ENCODE results near the gene ITGA5.

The ITGA5 gene

DNA sequence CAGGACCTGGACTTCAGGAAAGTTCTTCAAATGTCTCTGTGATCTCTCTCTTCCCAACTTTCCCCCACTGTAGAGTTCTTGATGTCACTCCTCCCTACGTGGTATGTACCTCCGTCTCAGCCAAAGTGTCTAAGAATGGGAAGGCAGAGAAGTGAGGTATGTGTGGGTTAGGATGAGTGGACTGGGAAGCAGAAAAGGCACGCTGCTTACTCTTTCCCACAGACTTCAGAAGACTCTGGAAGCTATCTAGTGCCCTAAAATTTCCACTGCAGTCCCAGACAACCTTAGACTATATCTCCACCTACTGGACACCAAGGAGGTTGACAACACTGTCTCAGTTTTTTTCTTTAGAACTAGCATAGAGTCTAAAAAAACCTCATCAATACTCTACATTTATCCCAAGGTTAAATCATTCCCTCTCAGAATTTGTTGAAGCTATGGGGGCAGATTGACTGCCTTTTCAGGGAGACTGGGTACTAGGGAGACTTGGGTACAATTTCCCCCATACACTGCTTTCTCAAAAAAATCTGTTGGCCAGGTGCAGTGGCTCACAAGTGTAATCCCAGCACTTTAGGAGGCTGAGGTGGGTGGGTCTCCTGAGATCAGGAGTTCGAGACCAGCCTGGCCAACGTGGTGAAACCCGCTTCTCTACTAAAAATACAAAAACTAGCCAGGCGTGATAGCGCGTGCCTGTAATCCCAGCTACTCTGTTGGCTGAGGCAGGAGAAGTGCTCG lies 20.6 kb upstream of the ITGA5 start:
- Mint-ChIP-seq H3K9me3 (no peaks in the 10 kb centered on the region), H3K36me3 (no peaks in the 10 kb centered on the region), H3K4me1 (peaks cover 8% of the 10 kb centered on the region in 2 donors), H3K27ac (peak overlapping the region; percentile 31), H3K27me3 (peaks cover 0 to 6% of the 10 kb centered on the region in 2 donors), H3K4me3 (no peak overlapping the region)
- DNase-seq (no peak), ATAC-seq (replicated peaks) (peak; percentile 74 to 75)

DNA sequence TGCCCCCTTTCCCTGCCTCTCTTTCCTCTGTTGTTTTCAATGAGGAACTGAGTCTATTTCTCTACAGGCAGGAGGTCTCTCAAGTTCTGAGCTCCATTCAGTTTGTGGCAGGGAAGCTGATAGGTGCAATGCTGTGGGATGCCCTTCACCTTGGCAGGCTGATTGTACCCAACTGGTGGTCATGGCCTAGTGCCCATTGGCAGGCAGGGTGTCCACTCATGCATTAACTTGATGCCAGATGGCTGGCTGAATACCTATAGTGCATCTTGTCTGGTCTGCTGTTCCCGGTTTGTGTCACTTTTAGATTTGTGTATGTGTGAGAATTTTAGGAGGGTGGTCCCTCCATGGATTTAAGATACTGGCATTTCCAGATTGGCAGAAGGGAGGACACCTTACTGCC lies 20.0 kb upstream of the ITGA5 start:
- ATAC-seq (replicated peaks) (peak in 1 of 2 donors; percentile 33), DNase-seq (no peak)
- H3K27me3 Mint-ChIP-seq = peaks cover 0 to 6% of the 10 kb centered on the region in 2 donors
- no peaks in the 10 kb centered on the region for H3K9me3 Mint-ChIP-seq
- H3K4me1 Mint-ChIP-seq = peaks cover 8% of the 10 kb centered on the region in 2 donors
- no peak overlapping the region for H3K4me3 Mint-ChIP-seq
- H3K27ac Mint-ChIP-seq = no peak overlapping the region
- no peaks in the 10 kb centered on the region for H3K36me3 Mint-ChIP-seq

DNA sequence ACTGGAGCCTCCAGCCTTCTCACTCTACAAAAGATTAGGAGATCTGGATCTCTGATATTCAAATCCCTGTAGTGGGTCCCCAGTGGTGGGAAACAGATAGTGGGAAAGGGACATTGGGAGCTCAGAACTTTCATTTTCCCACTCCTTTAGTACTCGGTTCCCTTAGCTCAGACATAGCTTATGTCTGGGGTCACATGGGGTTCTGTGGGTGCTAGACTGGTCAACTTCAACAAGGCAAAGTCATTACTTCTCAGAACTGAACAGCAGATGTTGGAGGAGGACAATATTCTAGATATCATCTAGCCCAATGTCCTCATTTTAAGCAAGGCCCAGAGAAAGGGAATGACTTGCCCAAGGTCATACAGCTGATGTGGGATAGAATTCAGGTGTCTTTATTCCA lies 19.5 kb upstream of the ITGA5 start:
- Mint-ChIP-seq H3K9me3 (no peaks in the 10 kb centered on the region), H3K4me3 (no peak overlapping the region), H3K27me3 (peaks cover 0 to 6% of the 10 kb centered on the region in 2 donors), H3K36me3 (no peaks in the 10 kb centered on the region), H3K4me1 (peaks cover 8% of the 10 kb centered on the region in 2 donors), H3K27ac (no peak overlapping the region)
- ATAC-seq (replicated peaks) (no peak), DNase-seq (no peak)

GRCh38 chr12:54437697-54438096 lies 18.6 kb upstream of the ITGA5 start:
- peak in 1 of 2 donors; percentile 25 for ATAC-seq (replicated peaks)
- Mint-ChIP-seq H3K27ac (no peak overlapping the region), H3K4me3 (no peak overlapping the region), H3K9me3 (no peaks in the 10 kb centered on the region), H3K27me3 (peaks cover 0 to 6% of the 10 kb centered on the region in 2 donors), H3K36me3 (no peaks in the 10 kb centered on the region), H3K4me1 (peaks cover 8 to 9% of the 10 kb centered on the region in 2 donors)
- no peak for DNase-seq

GRCh38 chr12:54437243-54437642 lies 18.2 kb upstream of the ITGA5 start:
- peak; percentile 39 to 67 for ATAC-seq (replicated peaks)
- DNase-seq = no peak
- peaks cover 4 to 6% of the 10 kb centered on the region in 2 donors for H3K27me3 Mint-ChIP-seq
- no peaks in the 10 kb centered on the region for H3K36me3 Mint-ChIP-seq
- no peak overlapping the region for H3K27ac Mint-ChIP-seq
- peaks cover 8 to 13% of the 10 kb centered on the region in 2 donors for H3K4me1 Mint-ChIP-seq
- H3K4me3 Mint-ChIP-seq = no peak overlapping the region
- H3K9me3 Mint-ChIP-seq = no peaks in the 10 kb centered on the region

DNA sequence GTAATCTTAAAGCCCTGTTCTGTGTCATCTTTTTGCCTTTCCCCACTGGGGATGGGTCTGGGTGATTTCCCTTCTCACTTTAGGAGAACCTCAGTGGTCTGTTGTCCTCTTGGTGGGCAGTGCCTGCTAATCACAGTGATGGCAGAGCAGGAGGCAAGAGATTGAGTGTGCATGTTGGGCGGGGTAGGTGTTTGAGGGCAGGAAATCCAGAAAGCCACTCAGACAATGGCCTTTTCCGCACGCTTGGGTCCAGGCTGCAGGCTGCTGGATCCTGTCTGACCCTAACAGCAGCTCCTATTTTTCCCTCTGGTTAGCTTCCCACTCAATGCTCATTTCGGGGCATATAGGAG lies 13.7 kb upstream of the ITGA5 start:
- peaks cover 8 to 21% of the 10 kb centered on the region in 2 donors for H3K4me1 Mint-ChIP-seq
- no peak for ATAC-seq (replicated peaks)
- no peaks in the 10 kb centered on the region for H3K36me3 Mint-ChIP-seq
- DNase-seq = no peak
- no peak overlapping the region for H3K27ac Mint-ChIP-seq
- H3K27me3 Mint-ChIP-seq = peaks cover 14 to 29% of the 10 kb centered on the region in 2 donors
- no peaks in the 10 kb centered on the region for H3K9me3 Mint-ChIP-seq
- no peak overlapping the region for H3K4me3 Mint-ChIP-seq

DNA sequence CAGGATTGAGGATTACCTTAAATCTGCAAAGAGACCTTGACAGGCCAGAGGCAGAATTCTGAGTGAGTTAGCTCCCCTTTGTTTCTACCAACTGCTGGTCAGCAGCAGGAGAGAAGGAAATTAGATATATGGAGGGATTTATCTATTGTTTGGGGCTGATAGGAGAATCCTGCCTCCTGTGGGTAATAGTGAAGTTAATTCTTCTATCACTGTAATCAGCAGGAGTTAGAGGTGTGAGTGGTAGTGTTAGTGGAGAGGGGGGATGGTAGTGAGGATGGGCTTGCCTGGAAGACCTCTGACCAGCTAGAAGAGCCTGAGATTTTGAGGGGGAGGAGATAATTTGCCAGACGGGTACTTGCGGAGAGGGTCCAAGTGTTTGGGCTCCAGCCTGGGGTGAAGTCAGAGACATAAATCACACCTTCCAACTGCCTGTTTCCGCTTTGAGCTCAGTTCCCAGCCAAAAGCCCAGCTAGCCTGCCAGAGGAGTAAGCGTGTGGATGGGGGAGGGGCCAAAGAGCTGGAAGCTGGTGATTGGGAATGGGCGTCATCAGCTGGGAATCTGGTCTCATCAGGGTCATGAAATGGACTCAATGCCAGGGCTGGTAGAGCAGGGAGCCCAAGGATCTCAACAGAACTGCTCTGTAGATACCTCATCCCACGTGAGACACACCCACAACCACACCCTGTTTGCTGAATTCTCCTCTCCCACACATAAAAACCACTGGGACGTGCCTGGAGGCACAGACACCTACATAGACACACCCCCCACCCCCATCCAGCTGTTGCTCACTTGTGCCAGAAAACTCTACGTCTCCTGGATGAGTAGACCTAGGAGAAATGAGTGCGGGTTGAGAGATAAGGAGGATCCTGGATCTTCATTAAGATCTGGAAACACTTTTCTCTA lies 13.1 kb upstream of the ITGA5 start:
- H3K4me1 Mint-ChIP-seq = peaks cover 8 to 26% of the 10 kb centered on the region in 2 donors
- no peaks in the 10 kb centered on the region for H3K36me3 Mint-ChIP-seq
- H3K27ac Mint-ChIP-seq = no peak overlapping the region
- DNase-seq (no peak), ATAC-seq (replicated peaks) (no peak)
- peaks cover 19 to 35% of the 10 kb centered on the region in 2 donors for H3K27me3 Mint-ChIP-seq
- no peaks in the 10 kb centered on the region for H3K9me3 Mint-ChIP-seq
- no peak overlapping the region for H3K4me3 Mint-ChIP-seq

DNA sequence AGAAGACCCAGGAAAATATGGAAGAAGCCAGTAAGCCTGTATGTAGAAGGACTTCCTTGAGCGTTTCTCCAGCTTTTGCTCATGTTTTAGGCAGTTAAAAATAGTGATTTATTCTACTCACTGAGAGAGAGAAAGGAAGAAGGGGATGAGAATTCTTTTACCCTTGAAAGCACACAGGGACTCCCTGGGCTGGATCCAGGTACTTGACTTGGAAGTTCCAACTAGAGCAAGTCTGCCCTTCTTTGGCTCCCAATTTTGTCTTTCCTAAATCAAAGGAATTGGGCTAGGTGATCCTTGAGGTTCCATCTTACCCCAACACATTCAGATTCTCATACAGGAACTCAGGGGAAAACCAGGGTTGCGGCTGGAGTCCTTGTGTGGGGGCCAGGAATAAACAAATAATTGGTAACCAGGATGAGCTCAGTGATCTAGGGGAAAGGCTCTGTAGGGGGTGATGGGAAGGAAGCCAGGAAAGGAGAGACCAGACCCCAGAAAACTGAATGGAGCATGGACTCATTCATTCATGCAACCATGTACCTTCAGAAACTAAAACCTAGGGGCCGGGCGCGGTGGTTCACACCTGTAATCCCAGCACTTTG lies 11.5 kb upstream of the ITGA5 start:
- Mint-ChIP-seq H3K27ac (no peak overlapping the region), H3K4me3 (no peak overlapping the region), H3K4me1 (peaks cover 8 to 26% of the 10 kb centered on the region in 2 donors), H3K27me3 (peaks cover 28 to 51% of the 10 kb centered on the region in 2 donors), H3K36me3 (no peaks in the 10 kb centered on the region), H3K9me3 (no peaks in the 10 kb centered on the region)
- no peak for DNase-seq
- ATAC-seq (replicated peaks) = no peak

- DNase-seq (no peak), ATAC-seq (replicated peaks) (no peak)
- H3K36me3 Mint-ChIP-seq = no peaks in the 10 kb centered on the region
- peaks cover 35 to 53% of the 10 kb centered on the region in 2 donors for H3K27me3 Mint-ChIP-seq
- H3K4me3 Mint-ChIP-seq = no peak overlapping the region
- H3K4me1 Mint-ChIP-seq = peaks cover 9 to 26% of the 10 kb centered on the region in 2 donors
- H3K27ac Mint-ChIP-seq = no peak overlapping the region
- no peaks in the 10 kb centered on the region for H3K9me3 Mint-ChIP-seq
Observed at GRCh38 chr12:54429014-54429471, 10.0 kb upstream of the ITGA5 start.

DNA sequence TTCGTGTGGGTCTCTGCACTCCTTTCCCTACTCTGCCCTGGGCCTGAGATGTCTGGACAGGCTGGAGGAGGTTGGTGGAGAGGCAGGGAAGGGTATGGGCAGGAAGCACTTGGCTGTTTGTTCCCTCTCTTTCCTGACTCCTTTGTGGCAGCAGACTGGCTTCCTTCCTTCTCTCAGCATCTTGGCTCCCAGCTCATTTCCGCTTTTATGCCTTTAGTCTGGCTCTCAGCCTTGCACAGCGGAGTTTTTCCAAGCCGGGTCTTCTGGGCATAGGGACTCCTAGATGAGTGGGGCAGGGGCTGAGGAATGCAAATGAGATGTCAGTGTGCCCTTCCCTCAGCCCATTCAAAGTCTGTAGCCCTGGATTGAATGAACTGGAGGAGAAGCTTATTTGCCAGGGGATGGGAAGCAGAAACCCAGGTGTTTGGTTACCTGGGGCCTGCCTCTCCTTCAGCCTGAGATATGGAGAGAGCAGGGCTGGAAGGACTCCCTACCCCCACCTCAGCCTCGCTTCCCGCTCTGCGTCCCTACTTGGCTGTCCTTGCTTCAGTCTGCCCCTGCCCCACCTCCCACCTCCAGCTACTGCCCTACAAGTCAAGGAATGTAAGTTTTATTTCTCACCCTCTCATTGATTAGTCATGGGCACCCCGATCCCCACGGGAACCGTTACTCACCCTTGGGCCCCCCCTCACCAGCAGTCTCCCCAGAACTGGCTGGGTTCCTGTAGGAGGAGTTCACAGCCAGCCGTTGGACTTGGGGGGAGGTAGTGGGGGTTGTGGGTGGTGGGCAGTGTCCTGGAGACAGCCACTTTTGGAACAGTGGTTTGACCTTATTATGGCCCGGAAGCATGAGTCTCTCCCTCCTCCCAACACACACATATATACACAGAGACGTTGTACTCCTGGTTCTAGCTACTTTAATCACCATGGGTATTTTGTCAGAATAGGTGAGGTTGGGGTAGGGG lies 9.3 kb upstream of the ITGA5 start:
- DNase-seq (no peak), ATAC-seq (replicated peaks) (peak; percentile 39 to 48)
- no peaks in the 10 kb centered on the region for H3K9me3 Mint-ChIP-seq

GRCh38 chr12:54427106-54427505 lies 8.0 kb upstream of the ITGA5 start:
- peaks cover 41 to 48% of the 10 kb centered on the region in 2 donors for H3K27me3 Mint-ChIP-seq
- ATAC-seq (replicated peaks) = no peak
- no peaks in the 10 kb centered on the region for H3K36me3 Mint-ChIP-seq
- no peak for DNase-seq
- H3K27ac Mint-ChIP-seq = no peak overlapping the region
- H3K4me1 Mint-ChIP-seq = peaks cover 12 to 20% of the 10 kb centered on the region in 2 donors
- no peak overlapping the region for H3K4me3 Mint-ChIP-seq
- no peaks in the 10 kb centered on the region for H3K9me3 Mint-ChIP-seq

More for the DNA sequence above, 9.3 kb upstream of the ITGA5 start:
- Mint-ChIP-seq H3K4me1 (peaks cover 9 to 26% of the 10 kb centered on the region in 2 donors), H3K27ac (peak overlapping the region; percentile 22), H3K36me3 (no peaks in the 10 kb centered on the region), H3K27me3 (peaks cover 35 to 53% of the 10 kb centered on the region in 2 donors), H3K4me3 (no peak overlapping the region)

DNA sequence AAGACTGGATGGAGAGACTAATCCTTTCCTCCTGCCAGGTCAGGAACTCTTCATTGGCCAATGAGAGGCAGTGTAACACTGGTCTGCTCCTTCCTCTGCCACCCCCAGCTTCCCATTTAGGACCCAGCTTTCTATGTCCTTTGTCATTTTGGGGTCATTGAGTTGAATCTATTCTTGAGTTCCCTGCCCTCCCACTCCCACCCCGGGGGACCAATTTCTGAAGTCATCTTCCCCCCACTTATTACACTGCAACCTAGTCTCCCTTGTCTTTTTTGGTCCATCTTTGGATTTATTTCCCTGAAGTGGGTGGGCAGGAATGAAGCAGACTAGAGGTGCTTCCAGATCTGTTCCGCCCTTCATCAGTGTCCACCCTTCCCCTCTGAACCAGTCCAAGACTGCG lies 7.6 kb upstream of the ITGA5 start:
- H3K4me1 Mint-ChIP-seq = peaks cover 12 to 16% of the 10 kb centered on the region in 2 donors

DNA sequence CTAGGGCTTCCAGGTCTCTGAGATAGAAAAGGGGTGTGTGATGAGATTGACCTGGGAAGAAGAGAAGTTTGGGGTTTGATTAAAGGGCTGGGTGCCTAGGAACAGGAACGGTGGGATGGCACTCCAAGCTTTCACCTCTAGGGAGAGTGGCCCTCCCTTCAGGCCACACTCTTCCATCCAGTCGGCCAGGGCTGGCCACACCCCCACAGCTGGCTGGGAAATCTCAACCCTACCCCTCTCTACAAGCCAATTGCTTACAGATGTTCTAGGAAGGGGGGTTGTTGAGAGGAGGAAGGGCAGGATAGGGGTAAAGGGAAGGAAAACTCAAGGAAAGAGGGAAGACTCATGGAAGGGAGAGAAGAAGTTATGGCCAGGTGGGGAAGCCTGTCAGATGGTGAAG lies 6.6 kb upstream of the ITGA5 start:
- Mint-ChIP-seq H3K4me1 (peaks cover 17 to 18% of the 10 kb centered on the region in 2 donors), H3K4me3 (no peak overlapping the region), H3K36me3 (no peaks in the 10 kb centered on the region), H3K27me3 (peaks cover 41 to 45% of the 10 kb centered on the region in 2 donors), H3K9me3 (no peaks in the 10 kb centered on the region), H3K27ac (no peak overlapping the region)
- ATAC-seq (replicated peaks) (no peak), DNase-seq (no peak)

More for the DNA sequence above, 7.6 kb upstream of the ITGA5 start:
- Mint-ChIP-seq H3K27ac (no peak overlapping the region), H3K36me3 (no peaks in the 10 kb centered on the region), H3K27me3 (peaks cover 37 to 44% of the 10 kb centered on the region in 2 donors), H3K4me3 (no peak overlapping the region), H3K9me3 (no peaks in the 10 kb centered on the region)
- no peak for ATAC-seq (replicated peaks)
- DNase-seq = no peak

All from stimulated activated naive B cell treated with anti-CD40 and anti-IgM and Interleukin-4, amounts not matched to agents 10 μg/mL and 1 μg/mL and 100 μg/mL, for 72 hours (primary cell).